Glutamatergic neuron (in vitro differentiated cells): ENCODE data around the gene PAOX. TPM values are rescaled to one million over a fixed set of nuclear protein-coding genes. Genes with fewer than 3 reads are reported as not detected.
A peak's percentile ranks its signal among the peaks of the same experiment; 100 is the strongest.

Source experiments
- DNase-seq: peaks from one replicate; pipeline ENCODE4 v3.0.0; 2022
- H3K27ac Mint-ChIP-seq: one replicate; pipeline ENCODE4 v1.8.0; 2020; ENCODE audit warnings: mild to moderate bottlenecking, mixed read lengths, inconsistent platforms; ENCODE audit not compliant: unreplicated experiment
- H3K27me3 Mint-ChIP-seq: one replicate; pipeline ENCODE4 v1.8.0; 2020; ENCODE audit warnings: mild to moderate bottlenecking, moderate library complexity, mixed read lengths, inconsistent platforms; ENCODE audit not compliant: unreplicated experiment
- H3K36me3 Mint-ChIP-seq: one replicate; pipeline ENCODE4 v1.8.0; 2020; ENCODE audit warnings: mild to moderate bottlenecking, mixed read lengths, inconsistent platforms; ENCODE audit not compliant: unreplicated experiment
- H3K4me1 Mint-ChIP-seq: one replicate; pipeline ENCODE4 v1.8.0; 2020; ENCODE audit warnings: mild to moderate bottlenecking, low read depth, mixed read lengths, inconsistent platforms; ENCODE audit not compliant: unreplicated experiment
- H3K4me3 Mint-ChIP-seq: one replicate; pipeline ENCODE4 v1.8.0; 2020; ENCODE audit warnings: mild to moderate bottlenecking, mixed read lengths, inconsistent platforms; ENCODE audit not compliant: unreplicated experiment
- H3K9me3 Mint-ChIP-seq: one replicate; pipeline ENCODE4 v1.8.0; 2020; ENCODE audit warnings: mild to moderate bottlenecking, moderate library complexity, mixed read lengths, inconsistent platforms; ENCODE audit not compliant: unreplicated experiment
- total RNA-seq: library from RNA; stranded (reverse); fragmentation: NEBNext Ultra II Directional; extraction: Animal tissue kit (Norgen Biotek cat#: 25700); gene quantifications from one replicate; pipeline ENCODE4 v1.2.1, GENCODE V29; 2021; ENCODE audit not compliant: unreplicated experiment
- TF ChIP-seq, protein P1 (sequence below): fragments of 200-600 bp; sonication (generic); IDR thresholded peaks from one replicate; pipeline ENCODE4 v1.5.0; 2021; ENCODE audit not compliant: partially characterized antibody, unreplicated experiment

PAOX gene
- total RNA-seq, 1 donor from 2014 or later: 12.7 TPM

DNA sequence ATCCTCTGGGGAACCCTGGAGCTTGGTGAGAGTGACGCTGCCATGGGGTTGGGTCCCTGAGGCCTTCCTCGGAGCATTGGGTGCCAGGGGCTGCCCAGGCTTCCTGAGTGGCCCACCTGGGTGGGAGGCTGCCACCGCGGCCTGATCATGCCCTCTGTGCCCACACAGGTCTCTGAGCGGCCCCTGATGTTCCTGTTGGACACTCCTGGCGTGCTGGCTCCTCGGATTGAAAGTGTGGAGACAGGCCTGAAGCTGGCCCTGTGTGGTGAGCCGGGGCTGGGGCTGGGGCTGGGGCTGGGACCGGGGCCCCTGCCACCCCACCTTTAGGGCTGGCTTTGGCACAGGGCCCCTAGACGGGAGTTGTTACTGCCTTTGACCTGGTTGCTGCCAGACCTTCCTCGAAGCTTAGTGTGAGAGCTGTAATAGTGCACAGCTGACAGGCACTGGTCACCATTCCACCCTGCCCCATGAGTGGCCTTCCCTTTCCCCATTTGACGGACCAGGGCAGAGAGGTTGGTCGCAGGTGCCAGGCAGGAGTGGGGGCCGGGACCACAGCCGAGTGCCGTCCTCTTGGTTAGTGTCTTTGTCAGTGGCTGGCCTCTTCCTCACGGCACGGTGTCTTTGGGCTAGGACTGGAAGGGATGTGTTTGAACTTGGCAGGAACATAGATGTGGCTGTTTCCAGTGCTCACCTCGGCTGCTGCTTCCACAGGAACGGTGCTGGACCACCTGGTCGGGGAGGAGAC, 23.1 kb downstream of the PAOX start:
- Mint-ChIP-seq H3K9me3 (no peaks in the 10 kb centered on the region), H3K27me3 (peaks cover 3% of the 10 kb centered on the region), H3K4me3 (no peak overlapping the region), H3K36me3 (peaks cover 16% of the 10 kb centered on the region), H3K4me1 (no peaks in the 10 kb centered on the region), H3K27ac (no peak overlapping the region)
- TF ChIP-seq, protein P1, sequence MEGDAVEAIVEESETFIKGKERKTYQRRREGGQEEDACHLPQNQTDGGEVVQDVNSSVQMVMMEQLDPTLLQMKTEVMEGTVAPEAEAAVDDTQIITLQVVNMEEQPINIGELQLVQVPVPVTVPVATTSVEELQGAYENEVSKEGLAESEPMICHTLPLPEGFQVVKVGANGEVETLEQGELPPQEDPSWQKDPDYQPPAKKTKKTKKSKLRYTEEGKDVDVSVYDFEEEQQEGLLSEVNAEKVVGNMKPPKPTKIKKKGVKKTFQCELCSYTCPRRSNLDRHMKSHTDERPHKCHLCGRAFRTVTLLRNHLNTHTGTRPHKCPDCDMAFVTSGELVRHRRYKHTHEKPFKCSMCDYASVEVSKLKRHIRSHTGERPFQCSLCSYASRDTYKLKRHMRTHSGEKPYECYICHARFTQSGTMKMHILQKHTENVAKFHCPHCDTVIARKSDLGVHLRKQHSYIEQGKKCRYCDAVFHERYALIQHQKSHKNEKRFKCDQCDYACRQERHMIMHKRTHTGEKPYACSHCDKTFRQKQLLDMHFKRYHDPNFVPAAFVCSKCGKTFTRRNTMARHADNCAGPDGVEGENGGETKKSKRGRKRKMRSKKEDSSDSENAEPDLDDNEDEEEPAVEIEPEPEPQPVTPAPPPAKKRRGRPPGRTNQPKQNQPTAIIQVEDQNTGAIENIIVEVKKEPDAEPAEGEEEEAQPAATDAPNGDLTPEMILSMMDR: no peak
- no peak for DNase-seq

DNA sequence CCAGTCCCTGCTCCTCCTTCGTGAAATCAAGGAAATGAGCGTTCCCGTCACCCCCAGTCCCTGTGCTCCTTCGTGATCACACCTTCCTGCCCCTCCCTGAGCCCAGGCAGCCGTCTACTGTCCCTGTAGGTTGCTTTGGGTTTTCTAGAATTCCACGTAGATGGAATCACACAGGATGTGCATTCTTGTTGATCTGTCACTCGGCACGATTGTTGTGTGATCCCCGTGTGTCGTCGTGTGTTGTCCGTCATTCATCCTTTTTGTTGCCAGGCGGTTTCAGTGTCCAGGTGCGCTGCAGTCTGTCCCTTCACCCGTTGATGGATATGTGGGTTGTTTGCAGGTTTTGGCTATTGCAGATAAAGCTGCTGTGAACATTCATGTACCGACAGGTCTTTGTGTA, 24.3 kb downstream of the PAOX start:
- TF ChIP-seq, protein P1: no peak
- Mint-ChIP-seq H3K9me3 (no peaks in the 10 kb centered on the region), H3K4me3 (no peak overlapping the region), H3K27me3 (peaks cover 3% of the 10 kb centered on the region), H3K4me1 (no peaks in the 10 kb centered on the region), H3K36me3 (peaks cover 24% of the 10 kb centered on the region), H3K27ac (peak overlapping the region; percentile 46)
- no peak for DNase-seq

DNA sequence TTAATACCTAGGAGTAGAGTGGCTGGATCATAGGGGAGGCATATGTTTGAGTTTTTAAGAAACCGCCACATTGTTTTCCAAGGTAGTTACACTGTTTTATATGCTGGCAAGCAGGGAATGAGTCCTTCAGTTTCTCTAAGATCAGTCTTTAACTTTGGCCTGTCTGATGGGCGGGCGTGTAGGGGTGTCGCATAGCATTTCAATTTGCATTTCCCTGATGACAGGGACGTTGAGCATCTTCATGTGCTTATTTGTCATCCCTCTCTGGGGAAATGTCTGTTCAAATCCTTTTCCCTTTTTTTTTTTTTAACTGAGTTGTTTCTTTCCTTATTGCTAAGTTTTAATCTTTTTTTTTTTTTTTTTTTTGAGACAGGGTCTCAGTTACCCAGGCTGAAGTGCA, 24.7 kb downstream of the PAOX start:
- H3K27ac Mint-ChIP-seq: peak overlapping the region; percentile 46
- H3K27me3 Mint-ChIP-seq: peaks cover 5% of the 10 kb centered on the region
- no peak for DNase-seq
- H3K4me3 Mint-ChIP-seq: no peak overlapping the region
- H3K9me3 Mint-ChIP-seq: no peaks in the 10 kb centered on the region
- H3K4me1 Mint-ChIP-seq: no peaks in the 10 kb centered on the region
- TF ChIP-seq, protein P1: no peak
- H3K36me3 Mint-ChIP-seq: peaks cover 28% of the 10 kb centered on the region

DNA sequence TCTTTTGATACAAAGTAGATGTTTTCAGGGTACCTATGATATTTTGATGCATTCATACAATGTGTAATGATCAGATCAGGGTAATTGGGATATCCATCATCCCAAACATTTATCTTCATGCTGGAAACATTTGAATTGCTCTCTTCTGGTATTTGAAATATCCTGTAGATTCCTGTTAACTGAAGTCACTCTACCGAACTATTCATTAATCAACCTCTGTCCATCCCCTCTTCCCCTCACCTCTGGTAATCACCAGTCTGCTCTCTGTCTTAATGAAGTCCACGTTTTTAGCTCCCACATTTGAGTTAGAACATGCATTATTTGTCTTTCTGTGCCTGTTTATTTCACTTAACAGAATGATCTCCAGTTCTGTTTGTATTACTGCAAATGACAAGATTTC, 26.2 kb downstream of the PAOX start:
- Mint-ChIP-seq H3K27me3 (peaks cover 7% of the 10 kb centered on the region), H3K9me3 (peaks cover under 1% of the 10 kb centered on the region), H3K4me3 (no peak overlapping the region), H3K4me1 (no peaks in the 10 kb centered on the region), H3K27ac (no peak overlapping the region), H3K36me3 (peaks cover 42% of the 10 kb centered on the region)
- DNase-seq: no peak
- TF ChIP-seq, protein P1: no peak

DNA sequence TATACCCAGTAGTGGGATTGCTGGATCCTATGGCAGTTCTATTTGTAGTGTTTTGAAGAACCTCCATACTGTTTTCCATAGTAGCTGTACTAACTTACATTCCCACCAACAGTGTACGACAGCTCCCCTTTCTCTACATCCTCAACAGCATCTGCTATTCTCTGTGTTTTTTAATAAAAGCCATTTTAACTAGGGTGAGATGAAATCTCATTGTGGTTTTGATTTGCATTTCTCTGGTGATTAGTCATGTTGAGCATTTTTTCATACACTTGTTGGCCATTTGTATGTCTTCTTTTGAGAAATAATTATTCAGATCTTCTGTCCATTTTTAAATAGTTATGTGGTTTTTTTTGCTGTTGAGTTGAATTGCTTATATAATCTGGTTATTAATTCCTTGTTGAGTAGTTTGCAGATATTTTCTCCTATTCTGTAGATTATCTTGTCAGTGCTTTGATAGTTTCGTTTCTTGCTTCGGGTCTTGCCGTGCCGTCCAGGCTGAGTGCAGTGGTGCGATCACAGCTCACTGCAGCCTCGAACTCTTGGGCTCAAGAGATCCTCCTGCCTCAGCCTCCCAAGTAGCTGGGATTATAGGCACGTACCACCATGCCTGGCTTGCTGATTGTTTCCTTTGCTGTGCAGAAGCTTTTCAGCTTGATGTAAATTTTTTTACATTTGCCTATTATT, 26.9 kb downstream of the PAOX start:
- peaks cover 2% of the 10 kb centered on the region for H3K9me3 Mint-ChIP-seq
- DNase-seq: no peak
- no peak overlapping the region for H3K27ac Mint-ChIP-seq
- H3K4me1 Mint-ChIP-seq: no peaks in the 10 kb centered on the region
- peaks cover 49% of the 10 kb centered on the region for H3K36me3 Mint-ChIP-seq
- TF ChIP-seq, protein P1: no peak
- H3K4me3 Mint-ChIP-seq: no peak overlapping the region
- peaks cover 7% of the 10 kb centered on the region for H3K27me3 Mint-ChIP-seq
